ENCODE measurements around the gene CROCC2. TPM values are rescaled to one million over a fixed set of nuclear protein-coding genes. Genes with fewer than 3 reads are reported as not detected.
A peak's percentile ranks its signal among the peaks of the same experiment; 100 is the strongest.

The CROCC2 gene
- polyA plus RNA-seq, 1 of the 3 experiments (the other 2 are of a cell fraction) = not detected

GRCh38 chr2:240959214-240959940 lies 53.2 kb downstream of the CROCC2 start:
- 86% methylated on average over 12 of the region's 15 CpGs for WGBS (ENCODE audit: low lambda C conversion rate)
- H3K4me1 ChIP-seq (ENCODE audit: control insufficient read depth in 1 of 2, insufficient read depth in 2 of 2, low read depth in 1 of 2, low read length in 1 of 2) = peaks cover 0 to 62% of the 10 kb centered on the region in 2 experiments; a peak in 1 of 4 replicates
- DNase-seq = peak; percentile 31

GRCh38 chr2:240959941-240960308 lies 53.8 kb downstream of the CROCC2 start:
- Histone ChIP-seq H3K27ac (ENCODE audit: low read depth in 2 of 2, low read length in 1 of 2) (no peak overlapping the region), H2AFZ (ENCODE audit: low read depth) (no peak overlapping the region), H3F3A (replicated peaks; ENCODE audit: insufficient read depth) (no peaks in the 10 kb centered on the region), H3K79me2 (ENCODE audit: insufficient read depth) (no peaks in the 10 kb centered on the region), H3K9ac (no peak overlapping the region), H3K9me2 (no peaks in the 10 kb centered on the region), H3K9me3 (no peaks in the 10 kb centered on the region), H3K36me3 (replicated peaks in 1 of 2; ENCODE audit: control insufficient read depth in 1 of 2, insufficient read depth in 2 of 2, low read length in 1 of 2) (no peaks in the 10 kb centered on the region), H3K4me3 (ENCODE audit: low read depth in 2 of 2, low read length in 1 of 2) (no peak overlapping the region), H3K4me1 (ENCODE audit: control insufficient read depth in 1 of 2, insufficient read depth in 2 of 2, low read depth in 1 of 2, low read length in 1 of 2) (peaks cover 0 to 57% of the 10 kb centered on the region in 2 experiments; a peak in 1 of 4 replicates), H3K27me3 (ENCODE audit: insufficient read depth) (no peaks in the 10 kb centered on the region), H4K20me1 (ENCODE audit: insufficient read depth) (no peaks in the 10 kb centered on the region), H3K4me2 (no peak overlapping the region)
- ChIA-PET CTCF (interaction anchor here (1.1 to 2.4 kb wide), 5 partner anchors 14 to 109 kb away, joined by 3 to 9 read pairs (median 3); no protein-coding TSS in a partner anchor), POLR2A (no interaction called here)
- DNase-seq = no peak
- 68% methylated on average over 9 of the region's 14 CpGs for WGBS (ENCODE audit: low lambda C conversion rate)
- TF ChIP-seq RXRA (IDR thresholded peaks at IDR 0.05; ENCODE audit: borderline replicate concordance, low read depth) (no peak), SMC3 (IDR thresholded peaks at IDR 0.05; ENCODE audit: low read depth, low read length) (no peak), YY1 (IDR thresholded peaks at IDR 0.05; ENCODE audit: low read depth) (no peak), GABPA (IDR thresholded peaks at IDR 0.05; ENCODE audit: low read depth) (no peak), CTCF (IDR thresholded peaks at IDR 0.05) (no peak), CHD2 (IDR thresholded peaks at IDR 0.05; ENCODE audit: low read length, partially characterized antibody) (no peak), SIN3A (IDR thresholded peaks at IDR 0.05; ENCODE audit: borderline replicate concordance, low read depth, low read length) (no peak), REST (IDR thresholded peaks at IDR 0.05; ENCODE audit: low read depth, low read length) (no peak), TCF12 (IDR thresholded peaks at IDR 0.05) (no peak), TAF1 (IDR thresholded peaks at IDR 0.05; ENCODE audit: borderline replicate concordance, low read depth, low read length) (no peak), MEF2A (IDR thresholded peaks at IDR 0.05; ENCODE audit: borderline replicate concordance, low read depth) (no peak)

More at GRCh38 chr2:240959214-240959940, 53.2 kb downstream of the CROCC2 start:
- TF ChIP-seq RCOR1 (IDR thresholded peaks at IDR 0.05; ENCODE audit: low read length) (no peak), REST (IDR thresholded peaks at IDR 0.05; ENCODE audit: low read depth, low read length) (no peak), RFX5 (IDR thresholded peaks at IDR 0.05; ENCODE audit: low read length) (no peak)
- no peaks in the 10 kb centered on the region for H3F3A ChIP-seq (replicated peaks; ENCODE audit: insufficient read depth)
- no peak overlapping the region for H3K4me2 ChIP-seq
- H3K9me3 ChIP-seq = no peaks in the 10 kb centered on the region
- no peaks in the 10 kb centered on the region for H3K9me2 ChIP-seq
- no peaks in the 10 kb centered on the region for H3K27me3 ChIP-seq (ENCODE audit: insufficient read depth)
- H3K9ac ChIP-seq = no peak overlapping the region
- H4K20me1 ChIP-seq (ENCODE audit: insufficient read depth) = no peaks in the 10 kb centered on the region
- H3K27ac ChIP-seq (ENCODE audit: low read depth in 2 of 2, low read length in 1 of 2) = no peak overlapping the region
- ChIA-PET POLR2A (no interaction called here), CTCF (interaction anchor here (1.1 to 2.4 kb wide), 5 partner anchors 13 to 108 kb away, joined by 3 to 9 read pairs (median 3); no protein-coding TSS in a partner anchor)
- H2AFZ ChIP-seq (ENCODE audit: low read depth) = no peak overlapping the region
- no peak overlapping the region for H3K4me3 ChIP-seq (ENCODE audit: low read depth in 2 of 2, low read length in 1 of 2)
- no peaks in the 10 kb centered on the region for H3K79me2 ChIP-seq (ENCODE audit: insufficient read depth)
- no peaks in the 10 kb centered on the region for H3K36me3 ChIP-seq (replicated peaks in 1 of 2; ENCODE audit: control insufficient read depth in 1 of 2, insufficient read depth in 2 of 2, low read length in 1 of 2)
